MV-4-11 (cell line): Measurements from ENCODE around the gene LYSMD1.
A peak's percentile ranks its signal among the peaks of the same experiment; 100 is the strongest.

Source experiments
- DNase-seq: peaks from one replicate; lab custom pipeline; 2025; lab: John Stamatoyannopoulos, UW

Gene LYSMD1

DNA sequence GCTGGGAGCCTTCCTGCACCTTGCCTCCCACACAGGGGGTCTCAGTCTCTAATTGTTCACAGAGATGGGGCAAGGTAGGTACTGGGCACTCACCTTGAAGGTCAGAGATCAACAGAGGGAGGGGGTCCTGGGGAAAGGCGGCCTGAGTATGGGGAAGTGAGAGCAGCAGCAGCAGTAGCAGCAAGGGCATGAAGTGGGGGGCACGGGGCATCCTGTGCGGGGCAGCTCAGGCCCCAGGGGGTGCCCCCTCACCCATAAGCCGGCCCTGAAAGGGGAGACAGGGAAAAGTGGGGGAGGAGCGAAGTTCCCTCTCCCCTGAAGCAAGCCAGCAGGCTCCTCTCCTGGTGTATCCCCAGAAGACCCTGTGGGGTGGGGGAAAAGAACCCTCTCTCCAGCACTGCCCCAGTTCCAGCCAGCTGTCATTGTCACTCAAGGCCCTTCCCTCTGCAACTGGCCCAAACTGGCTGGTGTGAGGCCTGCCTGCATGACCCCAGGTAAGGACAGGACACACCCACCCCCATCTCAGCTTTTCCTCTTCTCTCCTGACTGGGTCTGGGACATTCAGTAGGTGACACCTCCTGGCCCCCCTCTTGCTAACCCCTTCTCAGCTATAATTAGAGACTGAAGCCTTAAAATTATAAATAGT lies 23.2 kb downstream of the LYSMD1 start:
- DNase-seq, result no peak

DNA sequence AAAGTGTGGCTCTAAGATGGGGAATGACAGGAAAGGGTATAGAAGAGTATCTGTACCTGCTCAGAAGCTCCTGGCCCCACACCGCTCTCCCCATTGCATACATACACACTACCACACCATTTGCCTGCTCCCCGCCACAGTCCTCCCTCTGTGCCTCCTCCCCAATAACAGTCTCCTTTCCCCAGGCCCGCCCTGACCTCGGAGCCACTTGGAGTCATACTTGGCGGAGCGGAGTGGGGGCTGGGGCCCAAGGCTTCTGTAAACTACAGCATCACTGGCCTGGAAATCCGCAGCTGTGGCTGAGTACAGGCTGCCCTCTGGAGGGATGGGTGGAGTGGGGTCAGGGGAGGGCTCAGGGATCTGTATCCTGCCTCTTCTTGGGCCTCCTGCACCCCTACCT lies 27.9 kb downstream of the LYSMD1 start:
- DNase-seq, result no peak

DNA sequence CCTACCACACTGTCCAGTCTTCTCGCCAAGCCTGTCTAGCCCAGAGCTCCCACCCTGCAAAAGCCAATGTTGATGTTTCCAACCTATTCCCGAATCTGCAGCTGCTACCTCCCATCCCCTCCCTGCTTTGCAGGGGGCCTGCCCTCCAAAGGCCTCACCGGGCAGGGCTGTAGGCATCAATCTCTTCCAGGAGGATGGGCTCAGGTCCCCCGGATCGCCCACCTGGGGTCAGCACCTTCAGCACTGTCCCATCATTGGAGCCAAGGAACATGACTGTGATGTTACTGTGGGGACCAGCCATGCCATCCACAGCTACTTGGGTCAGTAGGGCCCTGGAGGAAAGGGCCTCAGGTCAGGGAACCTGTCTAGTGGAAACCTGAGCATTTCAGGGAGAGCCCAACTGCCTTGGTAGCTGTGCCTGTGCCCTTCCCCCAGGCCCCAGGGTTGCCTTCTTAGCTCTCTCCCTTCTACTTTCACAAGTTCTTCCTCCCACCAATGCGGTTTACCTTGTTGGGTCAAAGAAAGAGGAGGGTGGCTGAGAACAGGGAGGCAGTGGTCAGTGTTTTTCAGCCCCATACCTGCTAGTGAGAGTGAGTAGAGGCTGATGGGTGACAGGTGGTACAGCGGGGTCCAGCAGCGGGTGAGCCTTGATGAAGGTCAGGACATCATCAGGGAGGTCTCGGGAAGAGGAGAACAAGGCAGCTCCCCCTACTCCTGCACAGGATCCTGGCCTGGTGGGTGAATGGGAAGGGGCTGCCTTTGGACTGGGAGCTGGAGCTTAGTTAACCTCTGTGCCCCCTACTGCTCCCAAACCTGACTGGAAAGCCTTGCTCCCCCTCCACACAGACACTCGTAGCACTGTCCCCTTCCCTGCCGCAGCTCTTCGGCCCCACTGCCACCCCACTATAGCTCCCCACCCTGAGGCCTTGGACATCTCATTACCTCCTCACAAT lies 30.0 kb downstream of the LYSMD1 start:
- DNase-seq, result no peak

DNA sequence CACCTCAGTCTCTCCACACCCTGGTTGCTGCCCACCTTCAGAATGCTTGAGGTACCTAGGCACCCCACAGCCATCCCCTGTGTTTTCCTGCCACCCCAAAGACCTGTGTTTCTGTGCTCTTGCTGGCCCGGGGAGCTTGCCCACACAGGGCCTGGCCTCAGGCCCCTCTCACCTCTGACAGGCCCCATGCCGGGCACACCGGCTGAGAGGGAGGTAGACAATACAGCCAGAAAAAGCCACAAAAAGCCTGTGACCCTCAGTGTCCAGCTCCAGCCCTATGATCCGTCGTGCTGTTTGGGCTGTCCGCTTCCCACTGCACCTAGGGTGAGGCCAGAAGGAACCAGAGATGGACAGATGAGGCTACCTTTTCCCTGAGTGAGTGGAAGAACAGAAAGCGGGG lies 30.7 kb downstream of the LYSMD1 start:
- no peak for DNase-seq

DNA sequence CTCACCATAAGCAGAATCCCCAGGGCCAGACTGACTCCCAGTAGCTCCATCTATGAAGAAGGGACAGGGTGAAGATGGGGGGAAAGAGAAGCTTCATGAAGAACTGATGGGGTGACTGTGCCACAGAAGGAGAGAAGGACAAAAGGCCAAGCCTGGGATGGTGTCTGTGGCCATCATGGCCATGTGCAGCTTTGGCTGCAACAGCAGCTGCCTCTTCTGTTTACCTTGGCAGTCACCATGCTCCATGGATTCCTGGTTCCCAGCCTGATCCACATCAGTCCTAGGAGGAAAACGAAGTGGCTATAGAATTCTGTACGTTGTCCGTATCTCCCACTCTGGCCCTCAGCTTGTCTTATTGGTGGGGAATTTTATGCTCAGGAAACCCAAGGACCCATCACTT lies 31.3 kb downstream of the LYSMD1 start:
- no peak for DNase-seq

DNA sequence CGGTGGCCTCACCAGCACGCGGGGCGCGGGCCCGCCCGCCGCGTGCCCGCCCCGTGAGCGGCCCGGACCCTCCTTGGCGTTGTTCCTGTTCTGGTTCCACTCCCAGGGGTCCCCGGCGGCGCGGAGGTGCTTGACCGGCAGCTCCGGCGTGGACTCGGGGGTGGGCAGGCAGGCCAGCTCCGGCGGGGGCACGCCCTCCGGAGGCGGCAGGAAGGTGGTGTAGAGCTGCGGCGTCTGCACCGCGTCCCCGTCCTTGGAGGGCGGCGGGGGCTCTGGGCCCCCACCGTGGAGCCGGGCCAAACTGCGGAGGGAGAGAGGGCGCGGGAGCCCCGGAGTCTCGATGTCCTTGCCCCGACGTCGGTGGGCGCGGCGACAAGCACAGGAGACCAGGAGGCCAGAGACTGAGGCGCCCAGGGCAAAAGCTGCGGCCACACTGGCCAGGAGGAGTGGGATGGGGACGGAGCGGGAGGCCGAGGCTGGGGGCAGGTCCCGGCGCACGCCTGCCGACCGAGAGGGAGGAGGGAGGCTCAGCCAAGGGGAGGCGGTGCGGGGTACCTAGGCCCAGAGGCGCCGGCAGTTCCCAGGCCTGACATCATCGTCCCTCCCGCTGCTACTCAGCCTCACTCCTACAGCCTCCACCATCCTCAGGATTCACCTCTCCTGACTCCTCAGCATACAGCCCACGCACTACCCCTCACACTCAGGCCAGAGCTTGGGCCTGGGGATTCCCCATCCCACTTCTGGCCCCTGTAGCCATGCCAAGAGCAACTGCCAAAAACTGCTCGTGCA lies 32.5 kb downstream of the LYSMD1 start:
- DNase-seq, result no peak

DNA sequence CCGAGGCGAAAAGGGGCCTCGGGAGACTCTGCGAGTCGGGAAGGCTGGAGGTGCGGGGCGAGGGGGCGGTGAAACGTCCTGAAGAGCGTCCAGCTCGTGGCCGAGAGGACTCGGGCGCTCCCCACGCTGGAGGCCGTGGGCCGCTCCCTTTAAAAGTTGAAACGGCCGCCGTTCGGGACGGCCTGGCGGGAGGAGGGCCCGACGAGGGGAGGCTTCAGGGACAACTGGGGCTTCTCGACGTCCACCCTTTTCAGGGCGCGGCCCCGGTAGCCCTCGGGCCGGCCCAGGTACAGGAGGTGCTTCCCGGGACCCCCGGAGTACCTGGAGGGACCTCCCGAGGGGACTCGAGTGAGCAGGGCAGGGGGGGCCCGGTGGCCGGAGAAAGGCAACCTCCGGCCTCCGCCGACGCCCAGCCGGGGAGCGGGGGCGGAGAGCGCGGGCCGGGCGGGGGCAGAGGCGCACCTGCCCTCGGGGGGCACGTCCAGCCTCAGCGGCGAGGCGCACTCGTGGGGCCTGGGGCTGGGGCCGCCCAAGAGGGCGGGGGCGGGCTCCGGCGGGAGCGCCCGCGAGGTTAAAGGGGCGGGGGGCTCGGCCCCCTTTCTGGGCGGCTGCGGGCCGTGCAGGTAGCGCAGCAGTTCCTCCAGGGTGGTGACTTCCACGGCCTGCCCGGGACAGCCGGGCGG lies 33.2 kb downstream of the LYSMD1 start:
- no peak for DNase-seq

DNA sequence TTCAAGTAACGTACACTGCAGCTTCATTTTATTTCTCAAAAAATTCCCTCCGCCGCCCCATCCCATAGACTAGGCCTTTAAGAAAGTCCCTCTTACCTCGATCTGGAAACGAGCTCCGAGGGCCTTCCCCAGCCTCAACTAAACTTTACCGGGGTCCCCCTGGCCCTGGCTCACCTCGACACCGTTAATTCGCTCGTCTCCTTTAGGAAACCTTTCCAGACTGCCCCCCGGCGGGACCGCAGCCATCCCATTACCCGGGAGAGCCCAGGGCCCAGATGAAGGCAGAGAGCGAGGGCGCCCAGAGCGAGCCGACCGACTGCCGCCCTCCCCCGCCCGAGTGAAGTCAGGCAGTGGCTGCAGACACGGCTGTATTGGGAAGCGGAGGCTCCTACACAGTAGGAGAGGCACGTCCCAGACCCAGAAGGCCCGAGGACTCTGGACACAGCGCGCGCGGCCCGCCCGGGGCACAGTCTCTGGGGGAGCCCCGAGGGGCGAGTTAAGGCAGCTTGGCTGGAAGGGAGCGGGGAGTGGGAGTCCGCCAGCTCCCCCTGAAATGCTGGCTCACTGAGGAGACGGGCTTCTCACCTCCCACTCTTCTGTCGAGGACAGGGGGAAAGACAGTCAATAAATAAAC lies 33.9 kb downstream of the LYSMD1 start:
- no peak for DNase-seq

DNA sequence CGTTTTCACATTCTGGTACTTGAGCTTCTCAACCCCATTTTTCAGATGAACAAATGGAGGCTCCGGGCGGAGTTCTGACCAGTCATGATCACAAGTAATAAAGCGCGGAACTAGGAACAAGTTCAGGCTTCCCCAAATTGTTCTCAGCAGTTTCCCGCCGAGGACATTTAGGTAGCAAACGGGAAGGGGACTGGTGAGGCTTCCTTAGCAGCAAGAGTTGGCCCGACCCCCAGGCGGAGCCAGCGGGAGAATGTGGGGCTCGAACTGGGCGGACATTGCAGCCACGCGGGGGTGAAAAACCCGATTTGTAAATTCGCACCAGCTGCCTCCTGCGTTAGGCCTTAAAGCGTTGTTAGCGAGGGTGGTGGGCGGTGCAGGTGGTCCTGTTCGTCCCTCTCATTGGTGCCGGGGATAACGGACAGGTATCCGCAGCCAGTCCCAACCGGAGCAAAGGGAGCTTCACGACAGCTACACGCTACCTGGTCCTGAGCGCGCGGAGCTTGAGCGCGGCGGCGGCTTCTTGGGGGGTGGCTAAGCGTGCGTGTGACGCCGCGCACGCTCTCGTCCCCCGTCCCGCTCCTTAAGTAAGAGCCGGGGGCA lies 34.6 kb downstream of the LYSMD1 start:
- no peak for DNase-seq

DNA sequence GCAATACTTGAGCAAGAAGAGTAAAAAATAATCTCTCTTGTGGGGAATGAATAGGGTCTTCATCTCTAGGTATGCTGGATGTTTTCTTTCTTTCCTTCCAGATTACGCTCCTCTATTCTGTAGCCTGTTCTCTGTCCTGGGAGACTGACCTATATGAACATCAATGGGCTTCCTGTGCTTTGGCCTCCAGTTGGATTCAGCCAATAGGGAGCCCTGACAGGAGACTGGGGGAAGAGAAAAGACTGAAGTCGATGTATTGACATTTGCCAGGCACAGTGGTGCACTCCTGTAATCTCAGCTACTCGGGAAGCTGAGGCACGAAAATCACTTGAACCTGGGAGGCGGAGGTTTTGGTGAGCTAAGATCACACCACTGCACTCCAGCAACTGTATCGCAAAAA lies 36.9 kb downstream of the LYSMD1 start:
- no peak for DNase-seq

DNA sequence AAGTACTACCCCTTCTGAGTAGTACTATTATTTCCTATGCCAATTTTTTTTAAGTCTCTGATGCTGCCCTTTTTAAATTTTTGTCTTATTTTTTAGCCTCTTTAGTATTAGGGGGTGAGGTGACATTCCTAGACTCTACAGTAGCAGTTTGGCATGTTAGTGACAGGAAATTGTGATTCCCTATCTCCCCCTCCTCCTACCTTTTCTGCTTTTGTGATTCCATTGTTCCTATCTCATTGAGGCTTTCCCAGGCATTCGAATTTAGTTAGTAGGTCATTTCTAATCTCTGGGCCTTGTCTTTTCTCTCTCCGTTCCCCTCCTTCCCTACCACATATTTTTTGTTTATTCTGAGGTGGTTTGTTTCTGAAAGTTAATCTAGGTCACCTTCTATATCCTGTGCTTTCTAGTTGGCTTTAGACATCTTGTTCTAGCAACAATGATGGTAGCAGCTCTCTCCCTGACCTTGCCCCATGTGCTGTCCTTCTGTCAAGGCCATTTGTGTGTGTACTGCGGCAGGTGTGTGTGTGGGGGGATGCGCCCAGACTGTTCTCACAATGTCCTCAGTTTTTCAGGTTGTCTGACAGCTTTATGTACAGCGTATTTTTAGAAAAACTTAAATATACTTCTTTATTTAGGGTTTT lies 40.8 kb downstream of the LYSMD1 start:
- no peak for DNase-seq

DNA sequence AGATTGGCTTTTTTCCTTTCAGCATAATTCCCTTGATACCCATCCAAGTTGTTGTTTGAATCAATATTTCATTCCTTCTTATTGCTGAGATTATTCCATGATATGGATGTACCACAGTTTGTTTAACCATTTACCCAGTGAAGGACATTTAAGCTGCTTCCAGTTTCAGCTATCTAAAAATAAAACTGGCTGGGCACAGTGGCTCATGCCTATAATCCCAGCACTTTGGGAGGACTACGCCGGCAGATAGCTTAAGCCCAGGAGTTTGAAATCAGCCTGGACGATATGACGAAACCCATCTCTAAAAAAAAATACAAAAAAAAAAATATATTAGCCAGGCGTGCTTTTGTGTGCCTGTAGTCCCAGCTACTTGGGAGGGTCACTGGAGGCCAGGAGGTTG lies 51.8 kb downstream of the LYSMD1 start:
- peak; percentile 6 for DNase-seq
